CD4-positive, alpha-beta memory T cell (primary cell): ENCODE measurements around the gene KDM3A. TPM values are rescaled to one million over a fixed set of nuclear protein-coding genes. Genes with fewer than 3 reads are reported as not detected.

ENCODE experiments used
- CTCF ChIA-PET: fragments of 350-600 bp; sonication (Branson Sonifier 250); formaldehyde crosslinking; loops from one replicate; lab custom pipeline; 2021; ENCODE audit warnings: inconsistent platforms; ENCODE audit not compliant: partially characterized antibody; lab: Charles Lee
- POLR2A ChIA-PET: fragments of 350-600 bp; sonication (Branson Sonifier 250); formaldehyde crosslinking; loops from one replicate; lab custom pipeline; 2021; ENCODE audit not compliant: partially characterized antibody; lab: Charles Lee
- DNase-seq, 5 donors: peaks; one replicate each; pipeline versions ENCODE4 v3.0.0 to v3.0.0-alpha.2; 2020 to 2022; ENCODE audit warnings: mixed read lengths in 1 of 5
- H3K27ac ChIP-seq: one replicate; pipeline ENCODE4 v1.7.0; 2013; ENCODE audit warnings: low read depth, low read length
- H3K27me3 ChIP-seq: 2 replicates; pipeline ENCODE4 v1.7.0; 2013; ENCODE audit warnings: mild to moderate bottlenecking, low read length, moderate library complexity; ENCODE audit not compliant: insufficient read depth
- H3K36me3 ChIP-seq: 2 replicates; pipeline ENCODE4 v1.7.0; 2013; ENCODE audit warnings: mild to moderate bottlenecking, low read length, moderate library complexity; ENCODE audit not compliant: insufficient read depth
- H3K4me1 ChIP-seq: 2 replicates; pipeline ENCODE4 v1.7.0; 2013; ENCODE audit warnings: mild to moderate bottlenecking, low read length, moderate library complexity; ENCODE audit not compliant: insufficient read depth
- H3K4me3 ChIP-seq, 2 donors: one replicate each; pipeline ENCODE4 v1.7.0; 2013; ENCODE audit warnings: low read length in 2 of 2, mild to moderate bottlenecking in 1 of 2
- H3K9me3 ChIP-seq, 2 donors: one replicate each; pipeline ENCODE4 v1.7.0; 2013; ENCODE audit warnings: low read length in 2 of 2, control low read depth in 1 of 2; ENCODE audit not compliant: control insufficient read depth in 1 of 2
- H3K27ac Mint-ChIP-seq, 7 donors: one replicate each; pipeline ENCODE4 v1.8.0; 2020 to 2021; ENCODE audit warnings: mixed read lengths in 7 of 7, mild to moderate bottlenecking in 6 of 7, inconsistent platforms in 3 of 7, moderate library complexity in 3 of 7
- H3K27me3 Mint-ChIP-seq, 2 donors: one replicate each; pipeline ENCODE4 v1.8.0; 2020 to 2021; ENCODE audit warnings: mixed read lengths in 2 of 2
- H3K36me3 Mint-ChIP-seq, 2 donors: one replicate each; pipeline ENCODE4 v1.8.0; 2020 to 2021; ENCODE audit warnings: mixed read lengths in 2 of 2, inconsistent platforms in 1 of 2, mild to moderate bottlenecking in 1 of 2
- H3K4me1 Mint-ChIP-seq, 4 donors: one replicate each; pipeline ENCODE4 v1.8.0; 2020 to 2021; ENCODE audit warnings: mixed read lengths in 4 of 4, mild to moderate bottlenecking in 1 of 4
- H3K4me3 Mint-ChIP-seq, 8 donors: one replicate each; pipeline ENCODE4 v1.8.0; 2020 to 2021; ENCODE audit warnings: mixed read lengths in 8 of 8, mild to moderate bottlenecking in 7 of 8, moderate library complexity in 6 of 8, inconsistent platforms in 3 of 8
- H3K9me3 Mint-ChIP-seq, 8 donors: one replicate each; pipeline ENCODE4 v1.8.0; 2020 to 2021; ENCODE audit warnings: mixed read lengths in 8 of 8, mild to moderate bottlenecking in 5 of 8, inconsistent platforms in 3 of 8, moderate library complexity in 1 of 8
- intact Hi-C: fragments of 100-400 bp; cut with micrococcal nuclease; formaldehyde crosslinking; loops from one replicate; pipeline ENCODE4 v1.15.1; 2023
- polyA plus RNA-seq, 2 donors: library from polyadenylated mRNA; unstranded; fragments of 300-500 nt; fragmentation: Illumina TruSeq; gene quantifications; one replicate each; pipeline ENCODE4 v1.2.3, GENCODE V29; 2021
- total RNA-seq, 2 experiments: library from RNA; stranded (reverse); gene quantifications; one replicate each; pipeline ENCODE4 v1.2.3, GENCODE V29; 2021

Gene KDM3A
- total and polyA plus RNA-seq, 4 experiments from 2014 or later = 17.2 to 164 (median 99.1) TPM

DNA sequence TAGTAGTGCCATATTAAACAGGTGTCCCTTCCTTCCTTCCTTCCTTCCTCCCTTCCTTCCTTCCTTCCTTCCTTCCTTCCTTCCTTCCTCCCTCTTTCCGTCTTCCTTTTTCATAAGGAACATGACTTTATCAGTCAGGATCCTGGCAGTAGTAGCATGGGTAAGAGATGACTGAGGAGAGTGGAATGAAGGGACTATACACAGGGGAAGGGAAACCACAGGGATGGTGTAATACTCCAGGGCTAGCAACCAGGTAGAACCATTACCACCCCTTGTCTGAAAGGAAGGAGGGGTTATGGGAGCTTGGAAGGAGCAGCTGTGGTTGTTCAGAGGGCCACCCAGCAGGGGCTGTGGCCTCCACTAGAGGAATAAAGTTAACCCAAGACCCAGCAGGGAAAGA is 23.2 kb upstream of the KDM3A start:
- H3K27ac ChIP-seq = no peak overlapping the region
- intact Hi-C loops = no loop called here
- Mint-ChIP-seq H3K27me3 (peaks cover 21 to 33% of the 10 kb centered on the region in 2 donors), H3K4me3 (no peak overlapping the region), H3K36me3 (peaks cover under 1 to 2% of the 10 kb centered on the region in 2 donors), H3K9me3 (peaks cover 0 to 15% (median 9%) of the 10 kb centered on the region in 8 donors), H3K27ac (no peak overlapping the region), H3K4me1 (peaks cover 0 to 2% (median under 1%) of the 10 kb centered on the region in 4 donors)
- H3K36me3 ChIP-seq = no peaks in the 10 kb centered on the region
- ChIA-PET CTCF (no interaction called here), POLR2A (interaction anchor here (0.9 kb wide), 1 partner anchor 23 kb away, joined by 6 read pairs; the partner anchor contains the start of gene KDM3A)
- no peak overlapping the region for H3K4me3 ChIP-seq
- no peak for DNase-seq
- H3K4me1 ChIP-seq = no peaks in the 10 kb centered on the region
- H3K9me3 ChIP-seq = no peaks in the 10 kb centered on the region
- no peaks in the 10 kb centered on the region for H3K27me3 ChIP-seq

DNA sequence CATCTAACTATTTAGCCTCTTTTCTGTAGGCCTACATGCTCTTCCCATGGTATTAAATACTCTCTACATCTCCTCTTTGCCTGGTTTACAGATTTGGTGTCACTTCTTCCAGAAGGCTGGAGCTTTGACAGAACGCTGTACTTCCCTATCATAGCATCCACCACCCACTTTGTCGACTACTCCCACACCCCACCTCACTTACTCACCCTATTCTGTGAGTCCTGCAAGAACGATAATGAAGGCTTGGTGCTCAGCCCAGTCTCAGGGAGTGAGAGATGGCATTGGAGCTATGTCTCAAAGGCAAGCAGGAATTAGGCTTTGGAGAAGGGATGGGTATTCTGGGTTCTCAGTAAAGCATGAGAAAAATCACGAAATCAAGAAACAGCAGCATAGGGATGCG is 20.3 kb upstream of the KDM3A start:
- H3K36me3 Mint-ChIP-seq = peaks cover 0 to 2% of the 10 kb centered on the region in 2 donors
- peaks cover 0 to 20% (median 11%) of the 10 kb centered on the region in 8 donors for H3K9me3 Mint-ChIP-seq
- no peak overlapping the region for H3K27ac Mint-ChIP-seq
- Histone ChIP-seq H3K27ac (no peak overlapping the region), H3K27me3 (peaks cover 7% of the 10 kb centered on the region), H3K4me1 (no peaks in the 10 kb centered on the region), H3K4me3 (no peak overlapping the region), H3K36me3 (no peaks in the 10 kb centered on the region), H3K9me3 (no peaks in the 10 kb centered on the region)
- ChIA-PET CTCF (no interaction called here), POLR2A (no interaction called here)
- H3K4me3 Mint-ChIP-seq = no peak overlapping the region
- peaks cover 18 to 37% of the 10 kb centered on the region in 2 donors for H3K27me3 Mint-ChIP-seq
- peaks cover 0 to 1% (median 0%) of the 10 kb centered on the region in 4 donors for H3K4me1 Mint-ChIP-seq
- intact Hi-C loops = no loop called here
- no peak for DNase-seq

DNA sequence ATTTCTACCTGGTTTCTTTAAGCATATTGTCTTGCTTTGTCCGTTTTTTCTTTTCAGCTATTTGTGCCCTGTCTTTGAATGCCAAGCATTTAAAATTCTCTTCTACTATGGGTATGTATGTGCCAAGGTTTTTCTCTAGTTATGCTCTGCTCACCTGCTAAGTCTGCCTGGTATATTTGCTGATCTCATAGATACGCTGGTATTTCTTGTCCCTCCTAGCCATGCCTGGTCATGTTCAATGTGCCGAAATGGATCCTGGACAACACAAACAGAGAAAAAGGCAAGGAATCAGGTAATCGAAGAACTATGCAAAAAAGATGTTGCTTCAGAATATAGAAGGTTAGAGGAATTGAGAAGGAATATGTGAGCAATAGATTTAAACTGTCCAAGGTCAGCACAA is 14.9 kb upstream of the KDM3A start:
- H3K4me3 ChIP-seq = no peak overlapping the region

DNA sequence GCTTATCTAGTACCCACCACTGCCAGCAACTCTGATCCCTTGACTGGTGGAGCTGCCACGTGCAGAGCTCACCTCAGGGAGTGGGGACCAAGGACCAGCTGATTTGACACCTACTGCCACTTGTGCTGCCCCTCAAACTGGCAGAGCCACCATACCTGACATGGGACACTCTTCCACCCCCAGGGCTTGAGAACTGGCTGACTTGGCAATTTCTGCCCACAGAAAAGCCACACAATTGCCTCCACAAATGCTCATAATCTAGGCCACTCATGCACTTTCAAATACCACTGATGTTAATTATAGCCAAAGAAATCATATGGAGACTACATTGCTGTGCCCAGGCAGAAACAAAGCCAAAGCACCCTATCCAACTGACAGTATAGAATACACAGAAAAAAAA is 11.8 kb upstream of the KDM3A start:
- Mint-ChIP-seq H3K4me3 (no peak overlapping the region), H3K9me3 (peaks cover 0 to 7% (median 4%) of the 10 kb centered on the region in 8 donors), H3K4me1 (no peaks in the 10 kb centered on the region), H3K27me3 (peaks cover 9 to 17% of the 10 kb centered on the region in 2 donors), H3K27ac (no peak overlapping the region), H3K36me3 (no peaks in the 10 kb centered on the region)
- H3K27ac ChIP-seq = no peak overlapping the region
- intact Hi-C loops = no loop called here
- no peaks in the 10 kb centered on the region for H3K36me3 ChIP-seq
- ChIA-PET CTCF (no interaction called here), POLR2A (no interaction called here)
- H3K9me3 ChIP-seq = no peaks in the 10 kb centered on the region
- DNase-seq = no peak
- H3K4me3 ChIP-seq = no peak overlapping the region
- no peaks in the 10 kb centered on the region for H3K4me1 ChIP-seq
- no peaks in the 10 kb centered on the region for H3K27me3 ChIP-seq

More for the DNA sequence above, 14.9 kb upstream of the KDM3A start:
- peaks cover 19 to 35% of the 10 kb centered on the region in 2 donors for H3K27me3 Mint-ChIP-seq
- ChIA-PET POLR2A (no interaction called here), CTCF (no interaction called here)
- Histone ChIP-seq H3K27me3 (peaks cover 7% of the 10 kb centered on the region), H3K36me3 (no peaks in the 10 kb centered on the region), H3K27ac (no peak overlapping the region), H3K4me1 (no peaks in the 10 kb centered on the region), H3K9me3 (no peaks in the 10 kb centered on the region)
- intact Hi-C loops = no loop called here
- H3K4me3 Mint-ChIP-seq = no peak overlapping the region
- no peak overlapping the region for H3K27ac Mint-ChIP-seq
- no peaks in the 10 kb centered on the region for H3K4me1 Mint-ChIP-seq
- DNase-seq = no peak
- no peaks in the 10 kb centered on the region for H3K36me3 Mint-ChIP-seq
- H3K9me3 Mint-ChIP-seq = peaks cover 0 to 20% (median 15%) of the 10 kb centered on the region in 8 donors

DNA sequence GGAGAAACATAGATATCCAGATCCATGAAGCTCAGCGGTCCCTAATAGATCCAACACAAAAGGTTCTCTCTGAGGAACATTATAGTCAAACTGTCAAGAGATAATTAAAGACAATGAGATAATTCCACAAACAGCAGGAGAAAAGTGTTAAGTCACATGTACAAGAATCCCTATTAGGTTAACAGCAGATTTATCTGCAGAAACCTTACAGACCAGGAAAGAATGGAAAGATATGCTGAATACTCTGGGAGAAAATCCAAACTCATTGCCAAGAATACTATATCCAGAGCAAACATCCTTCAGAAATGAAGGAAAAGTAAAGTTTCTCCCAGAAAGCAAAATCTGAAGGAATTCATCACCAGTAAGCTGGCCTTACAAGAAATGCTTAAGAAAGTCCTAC is 10.8 kb upstream of the KDM3A start:
- Histone ChIP-seq H3K36me3 (no peaks in the 10 kb centered on the region), H3K27me3 (no peaks in the 10 kb centered on the region), H3K27ac (no peak overlapping the region), H3K9me3 (no peaks in the 10 kb centered on the region), H3K4me1 (no peaks in the 10 kb centered on the region), H3K4me3 (no peak overlapping the region)
- no peak overlapping the region for H3K27ac Mint-ChIP-seq
- intact Hi-C loops = no loop called here
- H3K4me3 Mint-ChIP-seq = no peak overlapping the region
- H3K36me3 Mint-ChIP-seq = no peaks in the 10 kb centered on the region
- ChIA-PET POLR2A (interaction anchor here (2.2 kb wide), 1 partner anchor 11 kb away, joined by 15 read pairs; the partner anchor contains the start of gene KDM3A), CTCF (no interaction called here)
- peaks cover 8 to 12% of the 10 kb centered on the region in 2 donors for H3K27me3 Mint-ChIP-seq
- H3K4me1 Mint-ChIP-seq = no peaks in the 10 kb centered on the region
- DNase-seq = no peak
- peaks cover 0 to 7% (median 4%) of the 10 kb centered on the region in 8 donors for H3K9me3 Mint-ChIP-seq

DNA sequence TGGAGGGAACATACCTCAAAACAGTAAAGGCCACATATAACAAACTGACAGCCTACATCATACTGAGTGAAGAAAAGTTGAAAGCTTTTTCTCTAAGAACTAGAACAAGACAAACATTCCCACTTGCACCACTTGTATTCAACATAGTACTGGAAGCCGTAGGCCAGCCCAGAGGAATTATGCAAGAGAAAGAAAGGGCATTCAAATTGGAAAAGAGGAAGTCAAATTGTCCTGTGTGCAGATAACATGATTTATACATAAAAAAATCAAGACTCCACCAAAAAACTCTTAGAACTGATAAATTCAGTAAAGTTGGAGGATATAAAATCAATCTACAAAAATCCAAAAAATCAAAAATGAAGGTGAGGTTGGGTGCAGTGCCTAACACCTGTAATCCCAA is 8.0 kb upstream of the KDM3A start:
- ChIA-PET POLR2A (no interaction called here), CTCF (no interaction called here)
- H3K4me3 Mint-ChIP-seq = no peak overlapping the region
- DNase-seq = no peak
- H3K4me1 Mint-ChIP-seq = no peaks in the 10 kb centered on the region
- no peaks in the 10 kb centered on the region for H3K4me1 ChIP-seq
- no peaks in the 10 kb centered on the region for H3K9me3 ChIP-seq
- no peaks in the 10 kb centered on the region for H3K36me3 ChIP-seq
- H3K36me3 Mint-ChIP-seq = peaks cover 0 to 9% of the 10 kb centered on the region in 2 donors
- no peaks in the 10 kb centered on the region for H3K27me3 ChIP-seq
- no peak overlapping the region for H3K27ac ChIP-seq
- H3K27ac Mint-ChIP-seq = no peak overlapping the region
- H3K27me3 Mint-ChIP-seq = peaks cover 2 to 5% of the 10 kb centered on the region in 2 donors
- H3K9me3 Mint-ChIP-seq = peaks cover 0 to 20% (median 9%) of the 10 kb centered on the region in 8 donors
- H3K4me3 ChIP-seq = no peak overlapping the region
- intact Hi-C loops = no loop called here

DNA sequence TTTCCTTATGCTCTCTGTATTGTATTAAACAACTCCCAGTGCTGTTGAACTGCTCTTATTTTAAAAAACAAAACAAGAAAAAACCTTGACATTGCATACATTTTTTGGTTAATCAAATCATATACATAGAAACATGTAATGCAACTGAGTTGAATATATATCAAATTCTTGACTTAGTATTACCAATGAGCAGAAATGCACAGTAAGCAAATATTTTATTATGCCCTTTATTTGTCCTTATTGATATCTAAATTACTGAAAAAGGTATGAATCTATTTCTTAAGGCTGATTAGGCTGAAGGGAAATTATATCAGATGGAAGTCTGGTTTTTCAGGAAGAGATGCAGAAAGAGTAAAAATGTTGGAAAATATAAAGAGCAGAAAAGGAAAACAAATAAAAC is 6.9 kb upstream of the KDM3A start:
- Mint-ChIP-seq H3K27ac (no peak overlapping the region), H3K9me3 (peaks cover 0 to 26% (median 12%) of the 10 kb centered on the region in 8 donors), H3K27me3 (peaks cover 1 to 5% of the 10 kb centered on the region in 2 donors), H3K4me1 (no peaks in the 10 kb centered on the region), H3K36me3 (peaks cover 0 to 9% of the 10 kb centered on the region in 2 donors), H3K4me3 (no peak overlapping the region)
- H3K27ac ChIP-seq = no peak overlapping the region
- intact Hi-C loops = no loop called here
- no peaks in the 10 kb centered on the region for H3K4me1 ChIP-seq
- no peak for DNase-seq
- no peaks in the 10 kb centered on the region for H3K36me3 ChIP-seq
- ChIA-PET POLR2A (no interaction called here), CTCF (no interaction called here)
- H3K9me3 ChIP-seq = no peaks in the 10 kb centered on the region
- H3K27me3 ChIP-seq = no peaks in the 10 kb centered on the region
- no peak overlapping the region for H3K4me3 ChIP-seq
